K562 (cell line): ENCODE data around the gene ZNF350. TPM values are rescaled to one million over a fixed set of nuclear protein-coding genes. Genes with fewer than 3 reads are reported as not detected.

Source experiments
- E2F1 ChIP-seq: sonication (generic); formaldehyde crosslinking; IDR thresholded peaks from 2 replicates; pipeline ENCODE4 v1.8.1; 2023; ENCODE audit warnings: mild to moderate bottlenecking, missing genetic modification reagents, moderate library complexity
- ETV5 ChIP-seq: sonication (generic); formaldehyde crosslinking; IDR thresholded peaks from 2 replicates; pipeline ENCODE4 v1.4.0; 2020; ENCODE audit warnings: low read depth, mild to moderate bottlenecking, missing genetic modification reagents
- FOXA3 ChIP-seq, 2 experiments: fragments of 450-650 bp in 1 of 2; sonication (generic) in 1 of 2; formaldehyde crosslinking; IDR thresholded peaks in 1 of 2; conservative IDR thresholded peaks in 1 of 2; 2 replicates each; pipeline versions ENCODE4 v1.4.0 to v1.8.0; 2020 to 2022; ENCODE audit warnings: mild to moderate bottlenecking in 2 of 2, missing genetic modification reagents in 1 of 2
- HOXB6 ChIP-seq: fragments of 250-450 bp; sonication (Bioruptor Pico); IDR thresholded peaks from 2 replicates; pipeline ENCODE4 v1.5.1; 2022; ENCODE audit warnings: mild to moderate bottlenecking, borderline replicate concordance
- MIER1 ChIP-seq: fragments of 450-650 bp; IDR thresholded peaks from 2 replicates; pipeline ENCODE4 v1.6.1; 2016; ENCODE audit warnings: antibody characterized with exemption, mild to moderate bottlenecking, low read depth
- NR2C2 ChIP-seq, 2 experiments: fragments of 200-800 bp in 1 of 2; sonication (Bioruptor generic) in 1 of 2; sonication (generic) in 1 of 2; formaldehyde crosslinking in 1 of 2; IDR thresholded peaks; 2 replicates each; pipeline versions ENCODE4 v1.6.1 to v1.8.0; 2016 to 2022; ENCODE audit warnings: mild to moderate bottlenecking in 1 of 2, missing compliant biosample characterization in 1 of 2, missing genetic modification characterization in 1 of 2, missing genetic modification reagents in 1 of 2
- RBBP5 ChIP-seq: fragments of 200-600 bp; sonication (generic); IDR thresholded peaks from 2 replicates; pipeline ENCODE4 v1.6.1; 2012; ENCODE audit warnings: borderline replicate concordance, mild to moderate bottlenecking, low read length, control low read depth, inconsistent platforms; ENCODE audit not compliant: insufficient read depth, poor library complexity, severe bottlenecking
- STAT5B ChIP-seq: fragments of 250-450 bp; sonication (Bioruptor Pico); IDR thresholded peaks from 2 replicates; pipeline ENCODE4 v1.8.0; 2021; ENCODE audit warnings: mild to moderate bottlenecking, inconsistent platforms
- ZFP91 ChIP-seq: sonication (generic); formaldehyde crosslinking; IDR thresholded peaks from 2 replicates; pipeline ENCODE4 v1.8.0; 2022; ENCODE audit warnings: mild to moderate bottlenecking, missing genetic modification reagents
- ZNF280B ChIP-seq: fragments of 250-450 bp; sonication (Bioruptor Pico); IDR thresholded peaks from 2 replicates; pipeline ENCODE4 v1.5.1; 2021; ENCODE audit warnings: mild to moderate bottlenecking
- ZNF830 ChIP-seq: fragments of 250-450 bp; sonication (Bioruptor Pico); IDR thresholded peaks from 2 replicates; pipeline ENCODE4 v1.5.0; 2021; ENCODE audit warnings: mild to moderate bottlenecking
- polyA plus RNA-seq, 8 experiments: library from polyadenylated mRNA; depleted of rRNA in 4 of 8; stranded (reverse) in 5 of 8; unstranded in 3 of 8; fragments of >200 nt; fragmentation: Nextera tagmentation in 2 of 8; fragmentation: Illumina TruSeq in 1 of 8; extraction: Ambion mirVana in 2 of 8; extraction: Trizol in 1 of 8; gene quantifications; 2 replicates each; pipeline versions ENCODE4 v1.2.1 to v1.2.3, GENCODE V29; 2011 to 2014; ENCODE audit warnings: inconsistent platforms in 1 of 8, missing spikeins in 1 of 8
- total RNA-seq, 7 experiments: library from RNA; depleted of rRNA in 6 of 7; stranded (reverse); fragments of >200 nt in 6 of 7; fragmentation: Illumina TruSeq in 2 of 7; extraction: Trizol in 2 of 7; gene quantifications; 2 replicates each; pipeline versions ENCODE4 v1.2.1 to v1.2.3, GENCODE V29; 2011 to 2021; ENCODE audit warnings: low replicate concordance in 1 of 7
- TF ChIP-seq, protein P1 (sequence below): fragments of 450-650 bp; IDR thresholded peaks from 2 replicates; pipeline ENCODE4 v1.6.1; 2016; ENCODE audit warnings: low read depth, mild to moderate bottlenecking, moderate library complexity
- TF ChIP-seq, protein P2 (sequence below): fragments of 200-800 bp; sonication (Bioruptor generic); IDR thresholded peaks from 2 replicates; pipeline ENCODE4 v1.6.1; 2017; ENCODE audit warnings: missing genetic modification characterization, missing compliant biosample characterization
- TF ChIP-seq, protein P3 (sequence below): fragments of 450-650 bp; formaldehyde crosslinking; IDR thresholded peaks from 2 replicates; pipeline ENCODE4 v1.4.0; 2020; ENCODE audit warnings: mild to moderate bottlenecking, mixed read lengths

The ZNF350 gene
- total and polyA plus RNA-seq, 9 of the 15 experiments (the other 6 are each of a cell fraction or from before 2014, with no cell fraction given), result 1.7 to 4.8 (median 2.9) TPM

GRCh38 chr19:52028027-52028779, 41.6 kb upstream of the ZNF350 start, which contains the start of gene ZNF614 (continued):
- no peak; a peak in 1 of 4 replicates for TF ChIP-seq FOXA3 (CRISPR knock-in tag; conservative IDR thresholded peaks at IDR 0.05 in 1 of 2, IDR thresholded peaks at IDR 0.05 in 1 of 2)
- TF ChIP-seq ZFP91 (CRISPR knock-in tag), result no peak
- TF ChIP-seq, protein P1, sequence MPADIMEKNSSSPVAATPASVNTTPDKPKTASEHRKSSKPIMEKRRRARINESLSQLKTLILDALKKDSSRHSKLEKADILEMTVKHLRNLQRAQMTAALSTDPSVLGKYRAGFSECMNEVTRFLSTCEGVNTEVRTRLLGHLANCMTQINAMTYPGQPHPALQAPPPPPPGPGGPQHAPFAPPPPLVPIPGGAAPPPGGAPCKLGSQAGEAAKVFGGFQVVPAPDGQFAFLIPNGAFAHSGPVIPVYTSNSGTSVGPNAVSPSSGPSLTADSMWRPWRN, result no peak
- TF ChIP-seq HOXB6 (CRISPR knock-in tag), result no peak
- peak; percentile 91 for TF ChIP-seq RBBP5
- TF ChIP-seq ETV5, result no peak
- no peak for TF ChIP-seq E2F1 (CRISPR knock-in tag)
- TF ChIP-seq NR2C2 (CRISPR knock-in tag; IDR thresholded peaks at IDR 0.05), result peak; percentile 34; the same call in 1 of the 2 replicates
- peak; percentile 91 for TF ChIP-seq NR2C2 (tag; IDR thresholded peaks at IDR 0.05)
- 0 out of 2 replicates have a peak, but pooled peaks have one; percentile 81 for TF ChIP-seq ZNF830 (CRISPR knock-in tag)
- TF ChIP-seq, protein P2, sequence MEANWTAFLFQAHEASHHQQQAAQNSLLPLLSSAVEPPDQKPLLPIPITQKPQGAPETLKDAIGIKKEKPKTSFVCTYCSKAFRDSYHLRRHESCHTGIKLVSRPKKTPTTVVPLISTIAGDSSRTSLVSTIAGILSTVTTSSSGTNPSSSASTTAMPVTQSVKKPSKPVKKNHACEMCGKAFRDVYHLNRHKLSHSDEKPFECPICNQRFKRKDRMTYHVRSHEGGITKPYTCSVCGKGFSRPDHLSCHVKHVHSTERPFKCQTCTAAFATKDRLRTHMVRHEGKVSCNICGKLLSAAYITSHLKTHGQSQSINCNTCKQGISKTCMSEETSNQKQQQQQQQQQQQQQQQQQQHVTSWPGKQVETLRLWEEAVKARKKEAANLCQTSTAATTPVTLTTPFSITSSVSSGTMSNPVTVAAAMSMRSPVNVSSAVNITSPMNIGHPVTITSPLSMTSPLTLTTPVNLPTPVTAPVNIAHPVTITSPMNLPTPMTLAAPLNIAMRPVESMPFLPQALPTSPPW, result peak; percentile 55; the same call in 1 of the 2 replicates
- no peak for TF ChIP-seq STAT5B (CRISPR knock-in tag)
- TF ChIP-seq MIER1, result peak; percentile 36; the same call in 1 of the 2 replicates
- TF ChIP-seq, protein P3, sequence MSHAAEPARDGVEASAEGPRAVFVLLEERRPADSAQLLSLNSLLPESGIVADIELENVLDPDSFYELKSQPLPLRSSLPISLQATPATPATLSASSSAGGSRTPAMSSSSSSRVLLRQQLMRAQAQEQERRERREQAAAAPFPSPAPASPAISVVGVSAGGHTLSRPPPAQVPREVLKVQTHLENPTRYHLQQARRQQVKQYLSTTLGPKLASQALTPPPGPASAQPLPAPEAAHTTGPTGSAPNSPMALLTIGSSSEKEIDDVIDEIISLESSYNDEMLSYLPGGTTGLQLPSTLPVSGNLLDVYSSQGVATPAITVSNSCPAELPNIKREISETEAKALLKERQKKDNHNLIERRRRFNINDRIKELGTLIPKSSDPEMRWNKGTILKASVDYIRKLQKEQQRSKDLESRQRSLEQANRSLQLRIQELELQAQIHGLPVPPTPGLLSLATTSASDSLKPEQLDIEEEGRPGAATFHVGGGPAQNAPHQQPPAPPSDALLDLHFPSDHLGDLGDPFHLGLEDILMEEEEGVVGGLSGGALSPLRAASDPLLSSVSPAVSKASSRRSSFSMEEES, result no peak
- no peak for TF ChIP-seq ZNF280B (CRISPR knock-in tag)
